HG02943 (cell line): Measurements from ENCODE around the gene OR6Y1.

Experiments
- ATAC-seq: cut with Tn5 transposase; IDR thresholded peaks from one replicate; pipeline ENCODE4 v1.9.1; 2021; ENCODE audit warnings: mild to moderate bottlenecking, low read depth, moderate library complexity; ENCODE audit not compliant: unreplicated experiment

The OR6Y1 gene

GRCh38 chr1:158554352-158554751 lies at the start of gene OR6Y1:
TSS of gene OR6Y1 (minus strand) at chr1:158554405. CDS start at chr1:158548105, 6,300 bp downstream.
- no peak for ATAC-seq

- ATAC-seq, result no peak
Measured at GRCh38 chr1:158600735-158601134, 46.5 kb upstream of the OR6Y1 start.

- no peak for ATAC-seq
Measured at GRCh38 chr1:158586942-158587341, 32.7 kb upstream of the OR6Y1 start.

- ATAC-seq, result no peak
Measured at GRCh38 chr1:158583962-158584361, 29.8 kb upstream of the OR6Y1 start.

- ATAC-seq, result no peak
Measured at GRCh38 chr1:158579733-158580132, 25.5 kb upstream of the OR6Y1 start, which contains the start of gene OR10X1. TSS of gene OR10X1 (minus strand) at chr1:158579899. CDS start at chr1:158579899, 0 bp downstream.

- no peak for ATAC-seq
Measured at GRCh38 chr1:158577561-158577960, 23.4 kb upstream of the OR6Y1 start.

GRCh38 chr1:158572226-158572625 lies 18.0 kb upstream of the OR6Y1 start:
- no peak for ATAC-seq

- no peak for ATAC-seq
Measured at GRCh38 chr1:158570480-158570879, 16.3 kb upstream of the OR6Y1 start, which contains the start of gene OR6P1. TSS of gene OR6P1 (minus strand) at chr1:158570580. CDS start at chr1:158563604, 6,976 bp downstream.

- no peak for ATAC-seq
Measured at GRCh38 chr1:158564608-158565007, 10.4 kb upstream of the OR6Y1 start.

- no peak for ATAC-seq
Measured at GRCh38 chr1:158563853-158564252, 9.6 kb upstream of the OR6Y1 start.

GRCh38 chr1:158559696-158560095 lies 5.5 kb upstream of the OR6Y1 start:
- no peak for ATAC-seq

- ATAC-seq, result no peak
Measured at GRCh38 chr1:158552296-158552695, 1.9 kb downstream of the OR6Y1 start.

GRCh38 chr1:158547533-158547932 lies 6.7 kb downstream of the OR6Y1 start:
- no peak for ATAC-seq

GRCh38 chr1:158537609-158538008 lies 16.6 kb downstream of the OR6Y1 start:
- ATAC-seq, result no peak

GRCh38 chr1:158534496-158534895 lies 19.7 kb downstream of the OR6Y1 start:
- no peak for ATAC-seq

GRCh38 chr1:158527190-158527815 lies 26.9 kb downstream of the OR6Y1 start:
- no peak for ATAC-seq

GRCh38 chr1:158521666-158522058 lies 32.5 kb downstream of the OR6Y1 start:
- no peak for ATAC-seq

- no peak for ATAC-seq
Measured at GRCh38 chr1:158520955-158521665, 33.1 kb downstream of the OR6Y1 start.

GRCh38 chr1:158520021-158520420 lies 34.2 kb downstream of the OR6Y1 start:
- no peak for ATAC-seq

- no peak for ATAC-seq
Measured at GRCh38 chr1:158516966-158517365, 37.2 kb downstream of the OR6Y1 start.

GRCh38 chr1:158509471-158510156 lies 44.6 kb downstream of the OR6Y1 start:
- ATAC-seq, result no peak
